Mesodermal cell (in vitro differentiated cells): ENCODE measurements around the gene BLOC1S2. TPM values are rescaled to one million over a fixed set of nuclear protein-coding genes. Genes with fewer than 3 reads are reported as not detected.

Source experiments
- H3K27ac ChIP-seq: 2 replicates; pipeline ENCODE4 v1.7.0; 2013; ENCODE audit warnings: mild to moderate bottlenecking, low read depth, low read length, moderate library complexity; ENCODE audit not compliant: severe bottlenecking
- H3K36me3 ChIP-seq: 2 replicates; pipeline ENCODE4 v1.7.1; 2013; ENCODE audit warnings: mild to moderate bottlenecking, low read length, moderate library complexity; ENCODE audit not compliant: control insufficient read depth, insufficient read depth
- H3K4me1 ChIP-seq: one replicate; pipeline ENCODE4 v1.7.1; 2013; ENCODE audit warnings: mild to moderate bottlenecking, low read length; ENCODE audit not compliant: insufficient read depth, control insufficient read depth, poor library complexity, severe bottlenecking
- H3K4me3 ChIP-seq: 2 replicates; pipeline ENCODE4 v1.7.0; 2013; ENCODE audit warnings: low read length, control low read depth, mild to moderate bottlenecking; ENCODE audit not compliant: insufficient read depth, poor library complexity, severe bottlenecking; ENCODE audit errors: extremely low read depth
- H3K9me3 ChIP-seq: 2 replicates; pipeline ENCODE4 v1.7.1; 2013; ENCODE audit warnings: mild to moderate bottlenecking, low read length, moderate library complexity; ENCODE audit not compliant: control insufficient read depth
- WGBS, 2 experiments: methylation state at CpG; one replicate each; pipeline ENCODE4 v1.1.5; 2013; ENCODE audit warnings: missing lambda C conversion rate in 2 of 2; ENCODE audit not compliant: insufficient coverage in 2 of 2; 5-methylcytosine and 5-hydroxymethylcytosine counted together
- polyA plus RNA-seq, 2 experiments: library from polyadenylated mRNA; stranded (reverse); fragments of 50-300 nt; gene quantifications; one replicate each; pipeline ENCODE4 v1.2.3, GENCODE V29; 2013

Gene BLOC1S2
- 63.1 TPM for polyA plus RNA-seq (2013, experiment 1 of 2)
- polyA plus RNA-seq (2013, experiment 2 of 2), result 64.3 TPM

GRCh38 chr10:100286051-100287033 is at the start of gene BLOC1S2:
Gene BLOC1S2, minus strand, starts transcription at chr10:100286680. Its CDS starts 21 bp downstream, at chr10:100286659.
- H3K36me3 ChIP-seq, result peaks cover 35% of the 10 kb centered on the region
- 6 to 7% methylated on average over 52 to 55 of the region's 63 CpGs for WGBS, 2 experiments
- H3K9me3 ChIP-seq, result no peaks in the 10 kb centered on the region
- peak within 1 kb of the TSS; percentile 77 for H3K27ac ChIP-seq
- peaks cover 11% of the 10 kb centered on the region for H3K4me1 ChIP-seq
- H3K4me3 ChIP-seq, result peak within 1 kb of the TSS; percentile 86

GRCh38 chr10:100334762-100335161 is 48.3 kb upstream of the BLOC1S2 start:
- H3K27ac ChIP-seq, result no peak overlapping the region
- 94 to 95% methylated on average over 7 to 8 of the region's 9 CpGs for WGBS, 2 experiments
- H3K4me3 ChIP-seq, result no peak overlapping the region
- H3K36me3 ChIP-seq, result no peaks in the 10 kb centered on the region
- H3K4me1 ChIP-seq, result no peaks in the 10 kb centered on the region
- no peaks in the 10 kb centered on the region for H3K9me3 ChIP-seq

GRCh38 chr10:100333661-100334440 is 47.4 kb upstream of the BLOC1S2 start:
- no peaks in the 10 kb centered on the region for H3K36me3 ChIP-seq
- no peaks in the 10 kb centered on the region for H3K9me3 ChIP-seq
- H3K4me1 ChIP-seq, result no peaks in the 10 kb centered on the region
- no peak overlapping the region for H3K27ac ChIP-seq
- 76 to 85% methylated on average over 2 of the region's 2 CpGs for WGBS, 2 experiments
- H3K4me3 ChIP-seq, result no peak overlapping the region

DNA sequence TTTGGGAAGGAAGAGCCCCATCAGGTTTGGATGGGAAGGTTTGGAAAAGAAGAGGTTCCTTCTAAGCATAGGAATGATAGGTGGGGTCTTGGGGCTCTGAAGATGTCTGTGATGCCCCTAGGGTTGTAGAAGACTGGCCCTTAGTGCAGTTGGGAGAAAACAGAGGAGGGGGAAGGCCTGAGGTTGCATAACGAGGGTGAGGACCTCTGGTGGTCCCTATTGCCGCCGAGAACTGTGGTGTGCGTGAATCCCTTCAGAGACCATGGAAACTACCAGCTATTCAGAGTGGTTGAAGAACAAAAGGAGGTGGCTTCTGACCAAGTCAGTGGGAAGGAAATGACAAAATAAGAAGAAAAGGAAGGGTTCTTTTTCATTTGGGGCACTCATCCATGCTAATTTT is 46.6 kb upstream of the BLOC1S2 start:
- WGBS, 2 experiments, result 63 to 64% methylated on average over 4 of the region's 4 CpGs
- no peaks in the 10 kb centered on the region for H3K36me3 ChIP-seq

GRCh38 chr10:100330079-100330478 is 43.6 kb upstream of the BLOC1S2 start, which contains the start of gene PKD2L1:
Gene PKD2L1, minus strand, starts transcription at chr10:100330228. Its CDS starts 125 bp downstream, at chr10:100330103.
- Histone ChIP-seq H3K4me1 (no peaks in the 10 kb centered on the region), H3K4me3 (no peak within 1 kb of the TSS), H3K9me3 (no peaks in the 10 kb centered on the region), H3K36me3 (no peaks in the 10 kb centered on the region), H3K27ac (no peak within 1 kb of the TSS)
- WGBS, 2 experiments, result 59 to 61% methylated on average over 4 to 5 of the region's 5 CpGs

More for the DNA sequence above, 46.6 kb upstream of the BLOC1S2 start:
- H3K4me1 ChIP-seq, result no peaks in the 10 kb centered on the region
- no peaks in the 10 kb centered on the region for H3K9me3 ChIP-seq
- H3K4me3 ChIP-seq, result no peak overlapping the region
- H3K27ac ChIP-seq, result no peak overlapping the region

DNA sequence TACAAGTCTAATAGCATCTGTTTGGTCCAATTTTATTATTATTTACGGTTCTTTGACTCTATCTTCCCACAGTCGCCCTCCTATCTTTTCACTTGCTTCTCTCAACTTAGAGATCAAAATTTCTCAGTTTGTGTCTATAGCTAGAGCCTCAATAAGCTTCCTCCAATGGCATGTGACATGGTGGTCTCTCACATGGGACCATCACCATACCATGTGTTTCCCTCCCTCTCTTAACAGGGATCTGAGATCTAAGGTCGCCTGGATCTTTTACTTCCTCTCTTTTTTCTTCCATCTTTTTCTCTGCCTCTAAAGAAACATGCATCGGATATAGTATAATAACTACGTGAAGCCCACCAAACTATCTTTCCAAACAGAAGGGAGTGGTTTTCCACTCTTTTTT is 41.7 kb upstream of the BLOC1S2 start:
- Histone ChIP-seq H3K27ac (no peak overlapping the region), H3K9me3 (no peaks in the 10 kb centered on the region), H3K4me3 (no peak overlapping the region), H3K4me1 (no peaks in the 10 kb centered on the region), H3K36me3 (no peaks in the 10 kb centered on the region)
- 23 to 43% methylated on average over 3 to 4 of the region's 5 CpGs for WGBS, 2 experiments

GRCh38 chr10:100327718-100328009 is 41.2 kb upstream of the BLOC1S2 start:
- 65 to 86% methylated on average over 3 of the region's 3 CpGs for WGBS, 2 experiments
- no peak overlapping the region for H3K4me3 ChIP-seq
- H3K9me3 ChIP-seq, result no peaks in the 10 kb centered on the region
- no peaks in the 10 kb centered on the region for H3K4me1 ChIP-seq
- H3K27ac ChIP-seq, result no peak overlapping the region
- no peaks in the 10 kb centered on the region for H3K36me3 ChIP-seq

DNA sequence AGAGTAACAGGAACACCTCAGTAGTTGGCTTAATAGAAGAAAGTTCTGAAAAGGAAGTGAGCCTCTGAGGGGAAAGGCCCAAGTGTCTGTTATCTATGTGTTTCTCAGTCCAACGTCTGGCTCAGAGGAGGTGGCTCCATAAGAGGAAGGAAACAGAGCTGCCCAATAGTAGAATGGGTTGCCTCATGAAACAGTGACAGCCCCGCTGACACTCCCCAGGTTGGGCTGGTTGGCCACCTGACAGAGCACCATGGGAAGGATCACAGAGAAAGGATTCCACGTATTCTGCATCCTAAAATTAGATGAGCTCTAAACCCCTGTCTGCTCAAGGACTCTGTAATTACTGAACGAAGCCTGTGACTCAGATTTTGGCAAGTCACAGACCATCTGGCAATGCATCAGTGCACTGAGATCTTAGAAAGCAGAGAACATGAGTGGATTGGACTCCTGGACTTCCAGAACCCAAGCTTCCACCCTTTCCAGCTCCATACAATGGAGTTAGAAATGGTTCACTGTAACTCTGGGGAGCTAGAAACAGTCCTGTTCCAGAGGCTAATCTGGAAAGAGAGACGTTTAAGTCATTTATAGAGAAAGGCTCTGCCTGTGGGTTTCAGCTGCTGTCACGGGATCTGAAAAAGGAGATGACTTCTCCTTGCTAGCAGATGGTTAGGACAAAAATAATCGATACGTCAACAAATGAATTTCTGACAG is 40.7 kb upstream of the BLOC1S2 start:
- Histone ChIP-seq H3K4me3 (no peak overlapping the region), H3K27ac (no peak overlapping the region)
- 57 to 63% methylated on average over 8 of the region's 8 CpGs for WGBS, 2 experiments

GRCh38 chr10:100325158-100325557 is 38.7 kb upstream of the BLOC1S2 start:
- Histone ChIP-seq H3K4me3 (no peak overlapping the region), H3K27ac (no peak overlapping the region), H3K9me3 (no peaks in the 10 kb centered on the region), H3K36me3 (no peaks in the 10 kb centered on the region), H3K4me1 (no peaks in the 10 kb centered on the region)
- 26 to 30% methylated on average over 5 to 7 of the region's 7 CpGs for WGBS, 2 experiments

More for the DNA sequence above, 40.7 kb upstream of the BLOC1S2 start:
- Histone ChIP-seq H3K4me1 (no peaks in the 10 kb centered on the region), H3K9me3 (no peaks in the 10 kb centered on the region), H3K36me3 (no peaks in the 10 kb centered on the region)

DNA sequence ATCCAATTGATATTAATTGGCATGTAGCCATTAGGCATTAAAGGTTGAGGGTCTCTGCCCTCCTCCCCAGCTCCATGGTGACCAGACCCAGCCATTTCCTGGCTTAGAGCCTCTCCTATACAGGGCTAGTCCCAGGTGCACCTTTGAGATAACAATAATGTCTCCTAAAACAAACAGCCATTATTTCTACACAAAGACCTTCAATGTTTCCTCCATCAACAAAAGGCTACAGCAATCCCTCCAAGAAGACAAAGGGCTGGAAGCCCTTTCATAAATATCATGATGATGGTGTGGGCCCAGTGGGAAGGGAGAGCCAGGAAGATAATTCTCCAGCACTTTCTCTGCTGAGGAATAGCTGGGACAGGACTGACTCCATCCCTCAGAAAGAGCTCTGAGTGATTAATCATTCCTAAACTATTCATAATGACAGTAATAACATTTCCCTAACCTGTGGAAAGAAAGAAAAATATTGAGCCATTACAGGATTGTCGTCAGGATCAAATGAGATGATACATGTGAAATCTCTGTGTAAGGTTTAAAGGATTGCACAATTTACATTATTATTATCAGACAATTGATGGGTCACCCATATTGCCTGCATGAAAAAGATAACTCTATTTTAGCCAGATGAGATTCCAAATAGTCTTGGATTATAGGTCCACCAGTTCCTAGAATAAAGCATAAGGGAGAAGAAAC is 33.4 kb upstream of the BLOC1S2 start:
- WGBS, 2 experiments, result no CpG with 5 or more reads among the region's 1 CpG
- H3K36me3 ChIP-seq, result no peaks in the 10 kb centered on the region
- no peaks in the 10 kb centered on the region for H3K4me1 ChIP-seq
- no peak overlapping the region for H3K27ac ChIP-seq
- no peaks in the 10 kb centered on the region for H3K9me3 ChIP-seq
- no peak overlapping the region for H3K4me3 ChIP-seq
